Panc1 (cell line): ENCODE measurements around the gene NEMF. TPM values are rescaled to one million over a fixed set of nuclear protein-coding genes. Genes with fewer than 3 reads are reported as not detected.

ENCODE experiments used
- ATAC-seq: fragments of 200-7000 bp; cut with Tn5 transposase; 2 replicates; pipeline ENCODE4 v1.9.1; 2020; ENCODE audit warnings: mild to moderate bottlenecking, moderate library complexity
- BruUV-seq: library from RNA; stranded (reverse); fragments of 400-500 nt; replicated peaks from 2 replicates; lab custom pipeline; 2021; lab: Mats Ljungman, UMichigan
- CTCF ChIA-PET: fragments of 300-600 bp; sonication (Branson Sonifier 250); formaldehyde crosslinking; loops from one replicate; lab custom pipeline; 2022; ENCODE audit warnings: antibody characterized with exemption; lab: Charles Lee
- POLR2A ChIA-PET: fragments of 300-600 bp; sonication (Branson Sonifier 250); formaldehyde crosslinking; loops from one replicate; lab custom pipeline; 2022; ENCODE audit warnings: antibody characterized with exemption; lab: Charles Lee
- DNase-seq: peaks from one replicate; pipeline ENCODE4 v3.0.0-alpha.2; 2010; ENCODE audit warnings: low read depth, low spot score
- H3K27ac ChIP-seq: 2 replicates; pipeline ENCODE4 v1.5.1; 2011; ENCODE audit warnings: mild to moderate bottlenecking, low read length, inconsistent platforms
- H3K27me3 ChIP-seq: fragments of 200-500 bp; sonication (Bioruptor generic); 2 replicates; pipeline ENCODE4 v1.6.0; 2014; ENCODE audit warnings: low read length, inconsistent platforms; ENCODE audit not compliant: control insufficient read depth, insufficient read depth
- H3K36me3 ChIP-seq: fragments of 200-500 bp; sonication (Bioruptor generic); 2 replicates; pipeline ENCODE4 v1.5.1; 2014; ENCODE audit warnings: inconsistent platforms, mild to moderate bottlenecking, low read length, moderate library complexity; ENCODE audit not compliant: control insufficient read depth, insufficient read depth
- H3K4me1 ChIP-seq: 2 replicates; pipeline ENCODE4 v1.5.1; 2011; ENCODE audit warnings: inconsistent platforms, mild to moderate bottlenecking, low read length, moderate library complexity; ENCODE audit not compliant: control insufficient read depth, insufficient read depth
- H3K4me3 ChIP-seq, 2 experiments: 2 replicates each; pipeline ENCODE4 v1.5.1; 2011 to 2012; ENCODE audit warnings: low read depth in 2 of 2, low read length in 2 of 2, mild to moderate bottlenecking in 2 of 2, inconsistent platforms in 1 of 2, moderate library complexity in 1 of 2
- H3K9me3 ChIP-seq: fragments of 200-500 bp; sonication (Bioruptor generic); 2 replicates; pipeline ENCODE4 v1.5.1; 2014; ENCODE audit warnings: low read depth, mild to moderate bottlenecking, inconsistent platforms, low read length, moderate library complexity; ENCODE audit not compliant: control insufficient read depth, insufficient read depth
- POLR2AphosphoS5 ChIP-seq: IDR thresholded peaks from 2 replicates; pipeline ENCODE4 v1.6.1; 2012; ENCODE audit warnings: mild to moderate bottlenecking, low read depth, low read length, moderate library complexity
- SIN3A ChIP-seq: IDR thresholded peaks from 2 replicates; pipeline ENCODE4 v1.6.1; 2012; ENCODE audit warnings: low read depth, mild to moderate bottlenecking, low read length, moderate library complexity, borderline replicate concordance; ENCODE audit not compliant: insufficient read depth
- TCF7L2 ChIP-seq: IDR thresholded peaks from 2 replicates; pipeline ENCODE4 v1.6.1; 2011; ENCODE audit warnings: mild to moderate bottlenecking, low read depth, low read length, inconsistent platforms
- in situ Hi-C: cut with HindIII; loops from 2 replicates; pipeline ENCODE4 v1.10.0; 2016; ENCODE audit warnings: low sequenced_read_pairs, low pct_unique_long_range_greater_than_20kb
- intact Hi-C: fragments of 100-400 bp; cut with micrococcal nuclease; formaldehyde crosslinking; loops from one replicate; pipeline ENCODE4 v1.10.0; 2022; ENCODE audit not compliant: unreplicated experiment
- total RNA-seq: library from RNA; stranded (reverse); gene quantifications from one replicate; pipeline ENCODE4 v1.2.1, GENCODE V29; 2021; ENCODE audit not compliant: unreplicated experiment
- TF ChIP-seq, protein P1 (sequence below): fragments of 450-650 bp; IDR thresholded peaks from 2 replicates; pipeline ENCODE4 v1.5.1; 2017; ENCODE audit warnings: mild to moderate bottlenecking
- TF ChIP-seq, protein P2 (sequence below), 2 experiments: IDR thresholded peaks; 2 replicates each; pipeline ENCODE4 v1.6.1; 2011 to 2012; ENCODE audit warnings: low read depth in 2 of 2, control low read depth in 1 of 2, low read length in 1 of 2, mild to moderate bottlenecking in 1 of 2, moderate library complexity in 1 of 2; ENCODE audit not compliant: insufficient read depth in 1 of 2

Gene NEMF
- total RNA-seq, 1 experiment from 2014 or later = 38.3 TPM

DNA sequence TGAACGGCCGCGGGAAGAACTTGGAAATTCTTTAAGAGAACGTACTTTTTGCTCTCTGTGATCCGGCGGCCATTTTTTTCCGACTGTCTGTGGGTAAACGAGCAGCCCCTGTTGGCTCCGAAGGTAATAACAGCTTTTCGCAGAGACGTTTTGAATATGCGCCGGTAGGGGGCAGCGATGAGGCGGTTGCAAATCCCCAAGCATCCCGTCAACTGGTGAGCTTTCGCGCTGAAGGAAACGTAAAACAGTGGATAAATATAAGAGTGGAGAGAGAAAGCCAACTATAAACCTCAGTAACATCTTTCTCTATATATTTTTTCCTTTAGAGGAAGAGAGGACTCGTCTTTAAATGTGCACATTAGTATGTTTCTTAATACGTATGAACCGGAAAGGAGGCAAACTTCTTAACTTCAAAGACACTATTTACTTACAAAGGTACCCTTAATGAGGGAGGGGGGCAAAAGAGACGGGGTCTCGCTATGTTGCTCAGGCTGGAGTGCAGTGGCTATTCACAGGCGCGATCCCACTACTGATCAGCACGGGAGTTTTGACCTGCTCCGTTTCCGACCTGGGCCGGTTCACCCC lies 9.6 kb upstream of the NEMF start:
- intact Hi-C loops (no loop called here), in situ Hi-C loops (no loop called here)
- peak; percentile 93 for DNase-seq
- ChIA-PET CTCF (interaction anchor here (0.5 to 1.2 kb wide), 6 partner anchors 9 to 242 kb away, joined by 3 to 5 read pairs (median 4); no protein-coding TSS in a partner anchor), POLR2A (interaction anchor here (0.8 kb wide), 1 partner anchor 242 kb away, joined by 17 read pairs; the partner anchor contains the start of gene RPL36AL)
- H3K9me3 ChIP-seq = no peaks in the 10 kb centered on the region
- H3K27ac ChIP-seq = peak overlapping the region; percentile 98
- TF ChIP-seq SIN3A = no peak
- TF ChIP-seq, protein P1, sequence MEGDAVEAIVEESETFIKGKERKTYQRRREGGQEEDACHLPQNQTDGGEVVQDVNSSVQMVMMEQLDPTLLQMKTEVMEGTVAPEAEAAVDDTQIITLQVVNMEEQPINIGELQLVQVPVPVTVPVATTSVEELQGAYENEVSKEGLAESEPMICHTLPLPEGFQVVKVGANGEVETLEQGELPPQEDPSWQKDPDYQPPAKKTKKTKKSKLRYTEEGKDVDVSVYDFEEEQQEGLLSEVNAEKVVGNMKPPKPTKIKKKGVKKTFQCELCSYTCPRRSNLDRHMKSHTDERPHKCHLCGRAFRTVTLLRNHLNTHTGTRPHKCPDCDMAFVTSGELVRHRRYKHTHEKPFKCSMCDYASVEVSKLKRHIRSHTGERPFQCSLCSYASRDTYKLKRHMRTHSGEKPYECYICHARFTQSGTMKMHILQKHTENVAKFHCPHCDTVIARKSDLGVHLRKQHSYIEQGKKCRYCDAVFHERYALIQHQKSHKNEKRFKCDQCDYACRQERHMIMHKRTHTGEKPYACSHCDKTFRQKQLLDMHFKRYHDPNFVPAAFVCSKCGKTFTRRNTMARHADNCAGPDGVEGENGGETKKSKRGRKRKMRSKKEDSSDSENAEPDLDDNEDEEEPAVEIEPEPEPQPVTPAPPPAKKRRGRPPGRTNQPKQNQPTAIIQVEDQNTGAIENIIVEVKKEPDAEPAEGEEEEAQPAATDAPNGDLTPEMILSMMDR = peak; percentile 100
- TF ChIP-seq, protein P2, sequence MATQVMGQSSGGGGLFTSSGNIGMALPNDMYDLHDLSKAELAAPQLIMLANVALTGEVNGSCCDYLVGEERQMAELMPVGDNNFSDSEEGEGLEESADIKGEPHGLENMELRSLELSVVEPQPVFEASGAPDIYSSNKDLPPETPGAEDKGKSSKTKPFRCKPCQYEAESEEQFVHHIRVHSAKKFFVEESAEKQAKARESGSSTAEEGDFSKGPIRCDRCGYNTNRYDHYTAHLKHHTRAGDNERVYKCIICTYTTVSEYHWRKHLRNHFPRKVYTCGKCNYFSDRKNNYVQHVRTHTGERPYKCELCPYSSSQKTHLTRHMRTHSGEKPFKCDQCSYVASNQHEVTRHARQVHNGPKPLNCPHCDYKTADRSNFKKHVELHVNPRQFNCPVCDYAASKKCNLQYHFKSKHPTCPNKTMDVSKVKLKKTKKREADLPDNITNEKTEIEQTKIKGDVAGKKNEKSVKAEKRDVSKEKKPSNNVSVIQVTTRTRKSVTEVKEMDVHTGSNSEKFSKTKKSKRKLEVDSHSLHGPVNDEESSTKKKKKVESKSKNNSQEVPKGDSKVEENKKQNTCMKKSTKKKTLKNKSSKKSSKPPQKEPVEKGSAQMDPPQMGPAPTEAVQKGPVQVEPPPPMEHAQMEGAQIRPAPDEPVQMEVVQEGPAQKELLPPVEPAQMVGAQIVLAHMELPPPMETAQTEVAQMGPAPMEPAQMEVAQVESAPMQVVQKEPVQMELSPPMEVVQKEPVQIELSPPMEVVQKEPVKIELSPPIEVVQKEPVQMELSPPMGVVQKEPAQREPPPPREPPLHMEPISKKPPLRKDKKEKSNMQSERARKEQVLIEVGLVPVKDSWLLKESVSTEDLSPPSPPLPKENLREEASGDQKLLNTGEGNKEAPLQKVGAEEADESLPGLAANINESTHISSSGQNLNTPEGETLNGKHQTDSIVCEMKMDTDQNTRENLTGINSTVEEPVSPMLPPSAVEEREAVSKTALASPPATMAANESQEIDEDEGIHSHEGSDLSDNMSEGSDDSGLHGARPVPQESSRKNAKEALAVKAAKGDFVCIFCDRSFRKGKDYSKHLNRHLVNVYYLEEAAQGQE (IDR thresholded peaks at IDR 0.05; ENCODE audit: insufficient read depth in 1 of 2, low read depth in 2 of 2, low read length in 1 of 2) = no peak
- BruUV-seq = no TSS peak
- ATAC-seq = peak; percentile 72
- H3K4me1 ChIP-seq = peaks cover 16% of the 10 kb centered on the region
- H3K36me3 ChIP-seq = peaks cover 3% of the 10 kb centered on the region; the same call in 1 of the 2 replicates
- H3K4me3 ChIP-seq = peak overlapping the region; percentile 82 to 93
- H3K27me3 ChIP-seq = no peaks in the 10 kb centered on the region

DNA sequence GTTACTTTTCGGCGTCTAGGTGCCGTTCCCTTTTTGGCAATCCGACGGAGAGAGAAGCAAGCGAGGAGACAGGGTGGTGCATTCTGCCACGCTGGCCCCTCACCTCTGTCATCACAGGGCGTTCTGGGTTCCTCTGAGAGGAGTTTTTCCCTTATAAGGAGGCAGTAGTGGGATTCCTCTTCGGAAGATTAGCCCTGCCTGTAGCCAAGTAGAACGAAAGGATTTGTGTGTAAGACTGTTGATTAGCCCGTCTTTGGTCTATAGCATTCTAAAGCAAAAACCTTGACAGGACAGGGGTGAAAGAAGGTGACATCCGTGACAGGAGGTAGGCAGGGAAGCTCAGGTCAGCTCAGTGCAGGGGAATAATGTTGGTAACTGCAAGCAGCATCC lies 9.1 kb upstream of the NEMF start:
- BruUV-seq = no TSS peak
- peaks cover 3% of the 10 kb centered on the region; the same call in 1 of the 2 replicates for H3K36me3 ChIP-seq
- H3K4me3 ChIP-seq = peak overlapping the region; percentile 82 to 93
- DNase-seq (no peak), ATAC-seq (peak; percentile 10; the same call in 1 of the 2 replicates)
- H3K27me3 ChIP-seq = no peaks in the 10 kb centered on the region
- intact Hi-C loops = no loop called here
- in situ Hi-C loops = no loop called here
- ChIA-PET CTCF (interaction anchor here (0.5 to 0.8 kb wide), 4 partner anchors 19 to 243 kb away, joined by 3 to 4 read pairs (median 4); no protein-coding TSS in a partner anchor), POLR2A (interaction anchor here (0.8 kb wide), 1 partner anchor 242 kb away, joined by 17 read pairs; the partner anchor contains the start of gene RPL36AL)
- peak overlapping the region; percentile 98 for H3K27ac ChIP-seq
- no peaks in the 10 kb centered on the region for H3K9me3 ChIP-seq
- no peak for TF ChIP-seq SIN3A
- TF ChIP-seq, protein P1 = no peak
- TF ChIP-seq TCF7L2 = no peak
- TF ChIP-seq, protein P2 (IDR thresholded peaks at IDR 0.05; ENCODE audit: insufficient read depth in 1 of 2, low read depth in 2 of 2, low read length in 1 of 2) = no peak
- TF ChIP-seq POLR2AphosphoS5 = no peak
- H3K4me1 ChIP-seq = peaks cover 16% of the 10 kb centered on the region
